HEK293 (cell line): Measurements from ENCODE around the gene RPRD1A.
"Not testable (repeated sequence)": the region's sequence is repeated elsewhere in the genome, so short reads cannot be mapped to it uniquely, and the experiment has no call there.

Experiments
- CTCF ChIA-PET: fragments of 350-600 bp; formaldehyde crosslinking; extraction: SDS; loops from one replicate; lab custom pipeline; 2021; ENCODE audit warnings: antibody characterized with exemption; lab: Yijun Ruan, JAX
- POLR2A ChIA-PET: fragments of 300-600 bp; formaldehyde crosslinking; extraction: SDS; loops from one replicate; lab custom pipeline; 2020; ENCODE audit warnings: antibody characterized with exemption, inconsistent platforms; lab: Yijun Ruan, JAX
- H3K27ac ChIP-seq: fragments of 200-500 bp; sonication (Bioruptor generic); 2 replicates; pipeline ENCODE4 v1.5.1; 2014; ENCODE audit warnings: low read depth, low read length, control low read depth, inconsistent platforms; ENCODE audit errors: extremely low read depth
- H3K36me3 ChIP-seq, 2 experiments: fragments of 200-500 bp in 1 of 2; sonication (Bioruptor generic) in 1 of 2; 1 replicate in 1 of 2; 2 replicates in 1 of 2; pipeline ENCODE4 v1.5.1; 2014 to 2017; ENCODE audit warnings: inconsistent platforms in 2 of 2, low read length in 2 of 2; ENCODE audit not compliant: control insufficient read depth in 2 of 2, insufficient read depth in 1 of 2
- H3K4me1 ChIP-seq: fragments of 200-500 bp; sonication (Bioruptor generic); 2 replicates; pipeline ENCODE4 v1.5.1; 2014; ENCODE audit warnings: mild to moderate bottlenecking, low read length, inconsistent platforms; ENCODE audit not compliant: control insufficient read depth, insufficient read depth
- H3K4me3 ChIP-seq: 2 replicates; pipeline ENCODE4 v1.5.1; 2011; ENCODE audit warnings: low read depth, mild to moderate bottlenecking, control low read depth, low read length, moderate library complexity
- H3K9me3 ChIP-seq: fragments of 200-500 bp; sonication (Bioruptor generic); 2 replicates; pipeline ENCODE4 v1.5.1; 2014; ENCODE audit warnings: low read depth, low read length, inconsistent platforms; ENCODE audit not compliant: control insufficient read depth, insufficient read depth
- GLI2 ChIP-seq: fragments of 450-650 bp; formaldehyde crosslinking; IDR thresholded peaks from 2 replicates; pipeline ENCODE4; 2017; ENCODE audit warnings: missing biosample characterization, missing genetic modification characterization, low read depth, borderline replicate concordance
- HOXA7 ChIP-seq: sonication (generic); formaldehyde crosslinking; IDR thresholded peaks from 2 replicates; pipeline ENCODE4 v1.8.1; 2022; ENCODE audit warnings: missing genetic modification reagents, borderline replicate concordance
- MYNN ChIP-seq: fragments of 450-650 bp; formaldehyde crosslinking; IDR thresholded peaks from 2 replicates; pipeline ENCODE4 v1.5.1; 2016; ENCODE audit warnings: missing biosample characterization, missing genetic modification characterization, borderline replicate concordance
- ZNF138 ChIP-seq: fragments of 450-650 bp; formaldehyde crosslinking; IDR thresholded peaks from 2 replicates; pipeline ENCODE4 v1.5.1; 2016; ENCODE audit warnings: missing biosample characterization, missing genetic modification characterization, borderline replicate concordance
- ZNF140 ChIP-seq: fragments of 450-650 bp; formaldehyde crosslinking; IDR thresholded peaks from 2 replicates; pipeline ENCODE4 v1.5.1; 2016; ENCODE audit warnings: missing biosample characterization, missing genetic modification characterization
- ZNF146 ChIP-seq: fragments of 450-650 bp; formaldehyde crosslinking; IDR thresholded peaks from 2 replicates; pipeline ENCODE4 v1.5.1; 2016; ENCODE audit warnings: missing biosample characterization, missing genetic modification characterization
- ZNF174 ChIP-seq: fragments of 450-650 bp; formaldehyde crosslinking; IDR thresholded peaks from 2 replicates; pipeline ENCODE4 v1.5.0; 2017; ENCODE audit warnings: missing biosample characterization, mild to moderate bottlenecking, missing genetic modification characterization
- ZNF214 ChIP-seq: fragments of 450-650 bp; formaldehyde crosslinking; IDR thresholded peaks from 2 replicates; pipeline ENCODE4 v1.5.1; 2017; ENCODE audit warnings: missing biosample characterization, mild to moderate bottlenecking, missing genetic modification characterization, borderline replicate concordance
- ZNF416 ChIP-seq: fragments of 450-650 bp; formaldehyde crosslinking; IDR thresholded peaks from 2 replicates; pipeline ENCODE4 v1.5.1; 2016; ENCODE audit warnings: missing biosample characterization, missing genetic modification characterization
- TF ChIP-seq, protein P1 (sequence below): fragments of 450-650 bp; formaldehyde crosslinking; IDR thresholded peaks from 2 replicates; pipeline ENCODE4 v1.5.1; 2016; ENCODE audit warnings: missing biosample characterization, missing genetic modification characterization
- TF ChIP-seq, protein P2 (sequence below): fragments of 450-650 bp; formaldehyde crosslinking; IDR thresholded peaks from 2 replicates; pipeline ENCODE4 v1.5.0; 2017; ENCODE audit warnings: missing biosample characterization, missing genetic modification characterization, borderline replicate concordance
- TF ChIP-seq, protein P3 (sequence below): fragments of 450-650 bp; formaldehyde crosslinking; optimal IDR thresholded peaks from 2 replicates; pipeline ENCODE3; 2016; ENCODE audit warnings: missing biosample characterization, mild to moderate bottlenecking, missing genetic modification characterization

RPRD1A gene

DNA sequence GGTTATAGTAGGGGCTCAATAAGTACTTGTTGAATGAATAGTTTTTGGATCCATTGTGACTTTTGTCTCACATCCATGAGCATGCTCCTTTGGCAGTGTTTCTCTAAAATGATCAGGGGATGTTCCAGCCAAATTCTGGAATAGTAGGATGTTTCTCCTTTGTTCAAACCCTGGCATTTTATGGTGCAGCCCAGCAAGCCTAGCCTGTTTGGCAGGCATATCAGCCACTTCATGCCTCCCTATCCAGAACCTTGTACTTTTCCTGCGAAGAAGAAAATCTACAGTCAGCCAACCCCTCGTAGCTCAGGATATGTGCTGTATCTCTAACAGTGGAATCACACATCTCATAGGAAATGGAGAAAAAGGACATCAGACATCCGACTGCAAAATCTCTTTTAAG, 27.1 kb upstream of the RPRD1A start:
- Histone ChIP-seq H3K27ac (no peak overlapping the region), H3K4me3 (no peak overlapping the region), H3K9me3 (no peaks in the 10 kb centered on the region), H3K4me1 (no peaks in the 10 kb centered on the region), H3K36me3 (no peaks in the 10 kb centered on the region)
- TF ChIP-seq, protein P1, sequence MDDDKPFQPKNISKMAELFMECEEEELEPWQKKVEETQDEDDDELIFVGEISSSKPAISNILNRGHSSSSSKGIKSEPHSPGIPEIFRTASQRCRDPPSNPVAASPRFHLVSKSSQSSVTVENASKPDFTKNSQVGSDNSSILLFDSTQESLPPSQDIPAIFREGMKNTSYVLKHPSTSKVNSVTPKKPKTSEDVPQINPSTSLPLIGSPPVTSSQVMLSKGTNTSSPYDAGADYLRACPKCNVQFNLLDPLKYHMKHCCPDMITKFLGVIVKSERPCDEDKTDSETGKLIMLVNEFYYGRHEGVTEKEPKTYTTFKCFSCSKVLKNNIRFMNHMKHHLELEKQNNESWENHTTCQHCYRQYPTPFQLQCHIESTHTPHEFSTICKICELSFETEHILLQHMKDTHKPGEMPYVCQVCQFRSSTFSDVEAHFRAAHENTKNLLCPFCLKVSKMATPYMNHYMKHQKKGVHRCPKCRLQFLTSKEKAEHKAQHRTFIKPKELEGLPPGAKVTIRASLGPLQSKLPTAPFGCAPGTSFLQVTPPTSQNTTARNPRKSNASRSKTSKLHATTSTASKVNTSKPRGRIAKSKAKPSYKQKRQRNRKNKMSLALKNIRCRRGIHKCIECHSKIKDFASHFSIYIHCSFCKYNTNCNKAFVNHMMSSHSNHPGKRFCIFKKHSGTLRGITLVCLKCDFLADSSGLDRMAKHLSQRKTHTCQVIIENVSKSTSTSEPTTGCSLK (tag by site-specific recombination): no peak
- TF ChIP-seq ZNF138 (tag by site-specific recombination): no peak
- TF ChIP-seq ZNF140 (tag by site-specific recombination): no peak
- CTCF ChIA-PET: interaction anchor here (0.6 to 7.5 kb wide), 14 partner anchors 11 to 662 kb away, joined by 3 to 181 read pairs (median 5); partner anchors contain the start of genes ELP2 and SLC39A6
- POLR2A ChIA-PET: no interaction called here

DNA sequence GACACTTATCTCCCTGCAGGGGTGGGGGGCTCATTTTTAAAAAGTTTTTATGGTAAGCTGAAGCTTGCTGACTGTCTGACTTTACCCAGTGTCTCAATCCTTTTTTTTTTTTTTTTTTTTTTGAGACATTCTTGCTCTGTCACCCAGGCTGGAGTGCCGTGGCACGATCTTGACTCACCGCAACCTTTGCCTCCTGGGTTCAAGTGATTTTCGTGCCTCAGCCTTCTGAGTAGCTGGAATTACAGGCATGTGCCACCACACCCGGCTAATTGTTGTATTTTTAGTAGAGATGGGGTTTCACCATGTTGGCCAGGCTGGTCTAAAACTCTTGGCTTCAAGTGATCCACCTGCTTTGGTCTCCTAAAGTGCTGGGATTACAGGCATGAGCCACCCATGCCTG, 24.8 kb upstream of the RPRD1A start:
- POLR2A ChIA-PET, H3K27ac ChIP-seq, H3K9me3 ChIP-seq, H3K4me3 ChIP-seq, H3K4me1 ChIP-seq, H3K36me3 ChIP-seq: not testable (repeated sequence)
- CTCF ChIA-PET: interaction anchor here (0.7 to 1.7 kb wide), 3 partner anchors 30 to 336 kb away, joined by 3 to 9 read pairs (median 6); no protein-coding TSS in a partner anchor

DNA sequence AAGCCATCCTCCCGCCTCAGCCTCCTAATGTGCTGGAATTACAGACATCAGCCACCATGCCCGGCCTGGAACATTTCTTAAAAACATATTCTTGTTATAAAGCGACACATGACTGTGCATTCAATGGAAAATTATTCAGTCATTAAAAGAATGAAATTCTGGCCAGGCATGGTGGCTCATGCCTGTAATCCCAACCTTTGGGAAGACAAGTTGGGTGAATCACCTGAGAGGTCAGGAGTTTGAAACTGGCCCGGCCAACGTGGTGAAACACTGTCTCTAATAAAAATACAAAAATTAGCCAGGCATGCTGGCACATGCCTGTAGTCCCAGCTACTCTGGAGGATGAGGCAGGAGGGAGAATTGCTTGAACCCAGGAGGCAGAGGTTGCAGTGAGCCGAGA, 21.6 kb upstream of the RPRD1A start:
- CTCF ChIA-PET: interaction anchor here (0.6 to 1.0 kb wide), 2 partner anchors 54 to 193 kb away, joined by 3 read pairs; no protein-coding TSS in a partner anchor
- no peaks in the 10 kb centered on the region for H3K36me3 ChIP-seq
- POLR2A ChIA-PET: no interaction called here
- no peaks in the 10 kb centered on the region for H3K9me3 ChIP-seq
- no peak overlapping the region for H3K27ac ChIP-seq
- H3K4me3 ChIP-seq: no peak overlapping the region
- H3K4me1 ChIP-seq: no peaks in the 10 kb centered on the region
- no peak for TF ChIP-seq ZNF174 (tag by site-specific recombination)
- no peak for TF ChIP-seq MYNN (tag by site-specific recombination)
- TF ChIP-seq GLI2 (tag by site-specific recombination): no peak
- TF ChIP-seq ZNF416: no peak
- TF ChIP-seq, protein P2, sequence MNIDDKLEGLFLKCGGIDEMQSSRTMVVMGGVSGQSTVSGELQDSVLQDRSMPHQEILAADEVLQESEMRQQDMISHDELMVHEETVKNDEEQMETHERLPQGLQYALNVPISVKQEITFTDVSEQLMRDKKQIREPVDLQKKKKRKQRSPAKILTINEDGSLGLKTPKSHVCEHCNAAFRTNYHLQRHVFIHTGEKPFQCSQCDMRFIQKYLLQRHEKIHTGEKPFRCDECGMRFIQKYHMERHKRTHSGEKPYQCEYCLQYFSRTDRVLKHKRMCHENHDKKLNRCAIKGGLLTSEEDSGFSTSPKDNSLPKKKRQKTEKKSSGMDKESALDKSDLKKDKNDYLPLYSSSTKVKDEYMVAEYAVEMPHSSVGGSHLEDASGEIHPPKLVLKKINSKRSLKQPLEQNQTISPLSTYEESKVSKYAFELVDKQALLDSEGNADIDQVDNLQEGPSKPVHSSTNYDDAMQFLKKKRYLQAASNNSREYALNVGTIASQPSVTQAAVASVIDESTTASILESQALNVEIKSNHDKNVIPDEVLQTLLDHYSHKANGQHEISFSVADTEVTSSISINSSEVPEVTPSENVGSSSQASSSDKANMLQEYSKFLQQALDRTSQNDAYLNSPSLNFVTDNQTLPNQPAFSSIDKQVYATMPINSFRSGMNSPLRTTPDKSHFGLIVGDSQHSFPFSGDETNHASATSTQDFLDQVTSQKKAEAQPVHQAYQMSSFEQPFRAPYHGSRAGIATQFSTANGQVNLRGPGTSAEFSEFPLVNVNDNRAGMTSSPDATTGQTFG (tag by site-specific recombination): no peak
- TF ChIP-seq, protein P3, sequence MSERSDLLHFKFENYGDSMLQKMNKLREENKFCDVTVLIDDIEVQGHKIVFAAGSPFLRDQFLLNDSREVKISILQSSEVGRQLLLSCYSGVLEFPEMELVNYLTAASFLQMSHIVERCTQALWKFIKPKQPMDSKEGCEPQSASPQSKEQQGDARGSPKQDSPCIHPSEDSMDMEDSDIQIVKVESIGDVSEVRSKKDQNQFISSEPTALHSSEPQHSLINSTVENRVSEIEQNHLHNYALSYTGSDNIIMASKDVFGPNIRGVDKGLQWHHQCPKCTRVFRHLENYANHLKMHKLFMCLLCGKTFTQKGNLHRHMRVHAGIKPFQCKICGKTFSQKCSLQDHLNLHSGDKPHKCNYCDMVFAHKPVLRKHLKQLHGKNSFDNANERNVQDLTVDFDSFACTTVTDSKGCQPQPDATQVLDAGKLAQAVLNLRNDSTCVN (tag by site-specific recombination): no peak
- TF ChIP-seq ZNF146 (tag by site-specific recombination): no peak
- TF ChIP-seq HOXA7 (CRISPR knock-in tag): no peak
- no peak for TF ChIP-seq ZNF214 (tag by site-specific recombination)
